Measurements from ENCODE around the gene OR6C76.
A peak's percentile ranks its signal among the peaks of the same experiment; 100 is the strongest.
"Not testable (repeated sequence)": the region's sequence is repeated elsewhere in the genome, so short reads cannot be mapped to it uniquely, and the experiment has no call there.

The OR6C76 gene

GRCh38 chr12:55425954-55426353 is at the start of gene OR6C76:
Gene OR6C76, plus strand, starts transcription at chr12:55426254. Its CDS starts 0 bp downstream, at chr12:55426254.
- ATAC-seq: no peak

- ATAC-seq: no peak
Observed at GRCh38 chr12:55385891-55386290, 40.2 kb upstream of the OR6C76 start.

- ATAC-seq: no peak
Observed at GRCh38 chr12:55392032-55392795, 33.8 kb upstream of the OR6C76 start.

- no peak for ATAC-seq
Observed at GRCh38 chr12:55396326-55396725, 29.7 kb upstream of the OR6C76 start.

- ATAC-seq: no peak
Observed at GRCh38 chr12:55400229-55400628, 25.8 kb upstream of the OR6C76 start, which contains the start of gene OR6C65. Gene OR6C65, plus strand, starts transcription at chr12:55400529. Its CDS starts 0 bp downstream, at chr12:55400529.

- no peak for ATAC-seq
Observed at GRCh38 chr12:55407866-55408265, 18.2 kb upstream of the OR6C76 start.

GRCh38 chr12:55409133-55409532 is 16.9 kb upstream of the OR6C76 start:
- not testable (repeated sequence) for ATAC-seq

GRCh38 chr12:55412138-55412537 is 13.9 kb upstream of the OR6C76 start:
- ATAC-seq: not testable (repeated sequence)

- not testable (repeated sequence) for ATAC-seq
Observed at GRCh38 chr12:55413498-55414388, 12.3 kb upstream of the OR6C76 start.

GRCh38 chr12:55414396-55414823 is 11.6 kb upstream of the OR6C76 start:
- ATAC-seq: not testable (repeated sequence)

GRCh38 chr12:55414889-55415288 is 11.2 kb upstream of the OR6C76 start:
- ATAC-seq: peak; percentile 62 to 74

- ATAC-seq: no peak
Observed at GRCh38 chr12:55416961-55417360, 9.1 kb upstream of the OR6C76 start.

- ATAC-seq: no peak
Observed at GRCh38 chr12:55420307-55420962, 5.6 kb upstream of the OR6C76 start.

GRCh38 chr12:55428331-55429243 is 2.5 kb downstream of the OR6C76 start:
- no peak for ATAC-seq

- ATAC-seq: not testable (repeated sequence)
Observed at GRCh38 chr12:55441233-55441632, 15.2 kb downstream of the OR6C76 start.

GRCh38 chr12:55443776-55444175 is 17.7 kb downstream of the OR6C76 start, which contains the start of gene OR6C2:
Gene OR6C2, plus strand, starts transcription at chr12:55444076. Its CDS starts 8,138 bp downstream, at chr12:55452214.
- no peak for ATAC-seq

GRCh38 chr12:55445357-55445756 is 19.3 kb downstream of the OR6C76 start:
- no peak for ATAC-seq

- no peak for ATAC-seq
Observed at GRCh38 chr12:55446326-55446725, 20.3 kb downstream of the OR6C76 start.

GRCh38 chr12:55448825-55449224 is 22.8 kb downstream of the OR6C76 start:
- no peak for ATAC-seq

GRCh38 chr12:55464926-55465325 is 38.9 kb downstream of the OR6C76 start:
- ATAC-seq: not testable (repeated sequence)

GRCh38 chr12:55467836-55468235 is 41.8 kb downstream of the OR6C76 start:
- ATAC-seq: no peak

- no peak for ATAC-seq
Observed at GRCh38 chr12:55469291-55469690, 43.2 kb downstream of the OR6C76 start.
